ENCODE measurements around the gene NAPB.

DNA sequence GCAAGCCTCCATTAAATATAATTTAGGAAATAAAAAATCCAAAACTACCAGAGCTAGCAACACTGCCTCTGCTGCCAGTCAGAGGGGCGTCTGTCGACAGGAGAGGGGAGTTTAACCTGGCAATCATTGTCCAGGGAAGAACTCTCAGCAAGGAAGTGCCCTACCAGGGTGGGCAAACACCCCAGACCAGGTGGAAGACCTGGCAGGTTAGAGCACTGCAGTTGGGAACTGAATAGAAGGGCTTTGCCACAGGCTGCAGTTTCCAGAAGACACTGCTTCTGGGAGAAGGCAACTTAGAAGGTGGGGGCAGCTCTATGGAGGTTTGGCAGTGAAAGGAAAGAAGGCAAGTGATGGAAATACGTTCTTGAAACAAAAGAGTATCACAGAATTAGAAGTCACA lies 11.5 kb downstream of the NAPB start:
- TF ChIP-seq, protein P1, sequence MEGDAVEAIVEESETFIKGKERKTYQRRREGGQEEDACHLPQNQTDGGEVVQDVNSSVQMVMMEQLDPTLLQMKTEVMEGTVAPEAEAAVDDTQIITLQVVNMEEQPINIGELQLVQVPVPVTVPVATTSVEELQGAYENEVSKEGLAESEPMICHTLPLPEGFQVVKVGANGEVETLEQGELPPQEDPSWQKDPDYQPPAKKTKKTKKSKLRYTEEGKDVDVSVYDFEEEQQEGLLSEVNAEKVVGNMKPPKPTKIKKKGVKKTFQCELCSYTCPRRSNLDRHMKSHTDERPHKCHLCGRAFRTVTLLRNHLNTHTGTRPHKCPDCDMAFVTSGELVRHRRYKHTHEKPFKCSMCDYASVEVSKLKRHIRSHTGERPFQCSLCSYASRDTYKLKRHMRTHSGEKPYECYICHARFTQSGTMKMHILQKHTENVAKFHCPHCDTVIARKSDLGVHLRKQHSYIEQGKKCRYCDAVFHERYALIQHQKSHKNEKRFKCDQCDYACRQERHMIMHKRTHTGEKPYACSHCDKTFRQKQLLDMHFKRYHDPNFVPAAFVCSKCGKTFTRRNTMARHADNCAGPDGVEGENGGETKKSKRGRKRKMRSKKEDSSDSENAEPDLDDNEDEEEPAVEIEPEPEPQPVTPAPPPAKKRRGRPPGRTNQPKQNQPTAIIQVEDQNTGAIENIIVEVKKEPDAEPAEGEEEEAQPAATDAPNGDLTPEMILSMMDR (IDR thresholded peaks at IDR 0.05): no peak
- TF ChIP-seq POLR2A (IDR thresholded peaks at IDR 0.05): no peak

All from right lobe of liver (tissue), 4 donors.